ENCODE measurements around the gene AHRR.
A peak's percentile ranks its signal among the peaks of the same experiment; 100 is the strongest.

The AHRR gene

DNA sequence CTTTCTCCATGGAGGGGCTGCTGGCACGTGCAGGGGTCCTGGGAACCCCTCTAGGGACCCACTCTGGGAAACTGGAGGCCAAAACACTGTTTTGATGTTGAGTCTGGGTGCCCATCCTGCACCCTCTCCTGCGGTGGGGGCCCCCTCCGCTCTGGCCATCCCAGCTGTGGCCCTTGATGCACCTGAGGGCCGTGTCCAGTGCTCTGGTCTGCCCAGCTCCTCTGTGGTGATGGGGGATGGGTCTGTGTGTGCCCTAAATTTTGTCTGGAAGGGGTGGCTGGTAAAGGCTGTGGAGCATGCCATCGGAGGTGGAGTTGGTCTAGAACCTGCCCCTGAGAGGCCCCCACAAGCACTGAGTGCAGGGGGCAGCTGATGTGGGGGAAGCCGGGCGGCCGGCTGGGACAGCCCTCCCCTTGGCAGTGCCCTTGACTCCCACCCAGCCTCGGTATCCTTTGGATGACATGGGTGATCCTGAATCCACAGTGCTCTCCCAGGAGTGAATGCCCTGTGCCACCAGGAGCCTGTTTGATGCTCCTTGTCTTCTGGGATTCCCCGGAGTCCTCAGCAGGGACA, 26.3 kb downstream of the AHRR start:
- no peak for DNase-seq

GRCh38 chr5:348726-349125, 27.2 kb downstream of the AHRR start:
- no peak for DNase-seq

- DNase-seq: no peak
These were observed 28.8 kb downstream of the AHRR start for GRCh38 chr5:350355-350754.

DNA sequence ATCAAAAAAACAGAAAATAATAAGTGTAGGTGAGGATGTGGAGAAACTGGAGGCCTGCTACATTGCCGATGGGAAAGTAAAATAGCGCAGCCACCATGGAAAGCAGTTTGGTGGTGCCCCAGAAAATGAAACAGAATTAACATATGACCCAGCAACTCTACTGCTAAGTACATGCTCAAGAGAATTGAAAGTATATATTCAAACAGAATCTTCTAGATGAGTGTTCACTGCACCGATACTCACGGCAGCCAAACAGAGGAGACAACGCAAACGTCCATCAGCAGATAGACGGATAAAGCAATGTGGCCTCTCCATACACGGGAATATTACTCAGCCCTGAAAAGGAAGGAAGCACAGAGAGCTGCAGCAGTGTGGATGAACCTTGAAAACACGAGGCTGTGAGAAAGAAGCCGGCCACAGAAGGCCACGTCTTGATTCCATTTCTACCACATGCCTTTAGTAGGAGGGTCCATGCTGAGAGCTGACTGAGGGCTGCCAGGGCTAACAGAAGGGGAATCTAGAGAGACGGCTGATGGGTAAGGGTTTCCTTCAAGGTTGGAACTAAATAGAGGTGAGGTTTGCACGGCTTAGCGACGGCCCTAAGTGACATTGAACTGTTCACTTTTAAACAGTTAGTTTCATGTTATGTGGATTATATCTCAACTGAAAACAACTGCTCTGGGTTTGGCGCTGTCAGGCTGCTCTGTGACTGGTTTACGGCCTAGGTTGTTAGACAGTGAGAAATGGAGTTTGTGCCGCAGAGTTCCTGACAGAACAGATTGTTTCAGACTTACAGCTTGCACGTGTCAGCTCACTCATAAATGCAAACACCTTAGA, 29.8 kb downstream of the AHRR start:
- no peak for DNase-seq

DNA sequence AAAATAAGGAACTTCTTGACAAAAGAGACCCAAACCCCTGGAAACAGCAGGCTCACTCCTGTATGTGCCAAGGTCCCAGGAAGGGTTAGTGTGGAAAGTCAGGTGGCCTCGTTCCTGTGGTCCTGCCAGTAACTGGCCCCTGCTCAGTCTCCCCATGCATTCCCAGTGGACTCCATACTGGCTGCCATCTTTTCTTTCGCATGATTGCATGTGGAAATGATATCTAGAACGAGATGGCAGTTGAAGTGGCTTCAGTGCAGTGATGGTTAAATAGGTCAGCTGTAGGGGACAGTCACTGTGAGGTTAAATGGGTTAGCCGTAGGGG, 30.4 kb downstream of the AHRR start:
- DNase-seq: no peak

DNA sequence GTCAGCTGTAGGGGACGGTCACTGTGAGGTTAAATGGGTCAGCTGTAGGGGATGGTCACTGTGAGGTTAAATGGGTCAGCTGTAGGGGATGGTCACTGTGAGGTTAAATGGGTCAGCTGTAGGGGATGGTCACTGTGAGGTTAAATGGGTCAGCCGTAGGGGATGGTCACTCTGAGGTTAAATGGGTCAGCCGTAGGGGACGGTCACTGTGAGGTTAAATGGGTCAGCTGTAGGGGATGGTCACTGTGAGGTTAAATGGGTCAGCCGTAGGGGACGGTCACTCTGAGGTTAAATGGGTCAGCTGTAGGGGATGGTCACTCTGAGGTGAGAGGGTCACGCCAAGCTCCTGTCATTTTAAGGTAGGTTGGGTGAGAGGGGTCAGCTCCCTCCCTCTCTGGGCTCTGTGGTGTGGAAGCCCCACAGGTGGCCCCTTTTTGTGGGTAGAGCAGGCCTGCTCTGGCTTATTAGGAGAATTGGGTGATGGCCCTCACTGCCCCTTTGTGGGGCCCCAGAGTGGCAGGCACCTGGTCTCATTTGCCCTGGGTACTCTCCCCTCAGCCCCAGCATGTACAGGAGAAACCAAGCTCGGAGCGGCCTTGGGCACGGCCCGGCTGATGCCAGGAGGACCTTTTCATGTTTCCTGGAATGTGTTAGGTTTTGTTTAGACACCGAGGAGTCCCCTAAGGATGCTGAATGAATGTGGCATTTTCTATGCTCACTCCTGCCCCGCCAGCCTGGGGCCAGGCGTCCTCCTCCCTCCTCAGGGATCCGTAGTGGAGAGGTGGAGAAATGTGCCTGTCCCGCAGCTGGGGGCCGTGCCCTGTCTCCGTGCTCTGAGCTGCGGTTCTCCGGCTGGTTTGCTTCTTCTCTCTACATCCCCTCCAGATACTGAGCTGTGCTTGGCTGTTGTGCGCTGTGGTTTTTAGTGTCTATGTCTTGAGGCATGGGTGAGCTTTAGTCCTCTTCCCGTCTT, 31.4 kb downstream of the AHRR start:
- no peak for DNase-seq

DNA sequence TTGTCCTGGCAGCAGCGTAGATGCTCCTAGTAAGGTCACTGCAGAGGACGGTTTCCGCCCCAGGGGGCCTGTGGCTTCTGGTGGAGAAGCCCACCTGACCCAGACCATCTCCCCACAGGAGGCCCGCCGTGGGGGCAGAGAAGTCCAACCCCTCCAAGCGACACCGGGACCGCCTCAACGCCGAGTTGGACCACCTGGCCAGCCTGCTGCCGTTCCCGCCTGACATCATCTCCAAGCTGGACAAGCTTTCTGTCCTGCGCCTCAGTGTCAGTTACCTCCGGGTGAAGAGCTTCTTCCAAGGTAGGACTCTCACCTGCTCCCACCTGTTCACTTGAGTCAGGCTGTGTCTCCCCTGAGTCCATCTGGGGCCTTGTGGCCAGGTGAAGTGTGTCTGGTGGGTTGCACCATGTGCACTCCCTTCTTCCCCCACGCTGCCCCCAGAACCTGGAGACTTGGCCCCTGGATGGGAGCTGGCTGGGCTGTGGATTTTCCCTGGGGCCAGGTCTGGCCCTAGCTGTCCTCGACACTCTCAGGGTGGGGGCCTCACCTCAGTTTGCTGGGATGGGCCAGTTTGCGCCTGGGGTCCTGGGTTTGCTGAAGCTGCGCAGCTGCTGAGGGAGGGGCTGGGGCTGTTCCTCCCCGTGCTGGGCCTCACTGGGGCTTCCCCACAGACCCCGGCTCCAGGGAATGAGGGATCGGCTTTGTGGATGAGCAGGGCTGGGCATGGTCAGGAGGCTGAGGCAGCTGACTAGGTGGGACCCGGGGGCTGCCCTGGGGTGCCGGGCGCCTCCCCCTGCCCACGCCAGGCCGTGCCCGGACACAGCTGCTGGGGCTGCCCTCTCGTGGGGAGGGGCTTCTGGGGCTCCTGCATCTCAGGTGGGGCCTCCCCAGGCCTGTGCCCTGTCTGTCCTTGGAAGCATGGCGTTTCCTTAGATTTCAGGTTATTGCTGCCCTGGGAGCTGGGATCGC, 32.4 kb downstream of the AHRR start:
- no peak for DNase-seq

- peak in 1 of 2 donors; percentile 40 for DNase-seq
These were observed 33.3 kb downstream of the AHRR start for GRCh38 chr5:354581-355378.

- no peak for DNase-seq
These were observed 33.9 kb downstream of the AHRR start for GRCh38 chr5:355379-355935.

- no peak for DNase-seq
These were observed 34.4 kb downstream of the AHRR start for GRCh38 chr5:355958-356357.

GRCh38 chr5:359301-359897, 37.9 kb downstream of the AHRR start:
- DNase-seq: no peak

DNA sequence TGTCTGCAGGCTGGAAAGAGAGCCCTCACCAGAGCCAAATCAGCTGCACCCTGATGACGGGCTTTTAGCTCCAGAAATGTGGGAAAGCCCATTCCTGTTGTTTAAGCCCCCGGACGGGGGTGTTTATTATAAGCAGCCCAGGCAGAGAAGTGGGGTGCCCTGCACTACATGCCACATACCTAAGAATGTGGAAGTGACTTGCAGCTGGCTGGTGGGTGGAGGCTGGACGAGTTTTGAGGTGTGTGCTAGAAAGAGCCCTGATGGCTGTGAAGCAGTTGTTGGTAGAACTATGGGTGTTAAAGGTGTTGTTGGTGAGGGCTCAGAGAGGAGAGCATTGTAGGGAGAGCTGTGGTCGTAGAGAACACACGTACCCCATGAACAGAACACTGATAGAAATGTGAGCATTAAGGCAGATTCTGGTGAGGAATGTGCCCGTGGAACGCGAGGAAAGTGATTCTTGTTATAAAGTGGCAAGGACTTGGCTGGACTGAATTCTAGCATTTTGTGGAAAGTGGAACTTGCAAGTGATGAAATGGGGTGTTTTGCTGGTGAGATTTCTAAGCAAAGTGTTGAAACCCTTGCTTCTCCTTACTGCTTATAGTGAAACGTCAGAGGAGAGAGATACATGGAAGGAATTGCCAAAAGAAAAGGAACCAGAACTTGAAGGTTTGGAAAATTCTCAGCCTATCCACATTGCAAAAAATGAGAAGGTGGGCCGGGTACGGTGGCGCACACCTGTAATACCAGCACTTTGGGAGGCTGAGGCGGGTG, 38.9 kb downstream of the AHRR start:
- DNase-seq: peak; percentile 86 to 94

GRCh38 chr5:362189-362588, 40.7 kb downstream of the AHRR start:
- no peak for DNase-seq

- DNase-seq: no peak
These were observed 41.7 kb downstream of the AHRR start for GRCh38 chr5:362978-363765.

GRCh38 chr5:364497-364896, 43.0 kb downstream of the AHRR start:
- DNase-seq: no peak

- DNase-seq: no peak
These were observed 45.2 kb downstream of the AHRR start for GRCh38 chr5:366541-367357.

- DNase-seq: no peak
These were observed 46.0 kb downstream of the AHRR start for GRCh38 chr5:367358-368130.
